ENCODE results near the gene KRT73. TPM values are rescaled to one million over a fixed set of nuclear protein-coding genes. Genes with fewer than 3 reads are reported as not detected.

KRT73 gene
- total RNA-seq, 1 donor from 2014 or later = not detected

DNA sequence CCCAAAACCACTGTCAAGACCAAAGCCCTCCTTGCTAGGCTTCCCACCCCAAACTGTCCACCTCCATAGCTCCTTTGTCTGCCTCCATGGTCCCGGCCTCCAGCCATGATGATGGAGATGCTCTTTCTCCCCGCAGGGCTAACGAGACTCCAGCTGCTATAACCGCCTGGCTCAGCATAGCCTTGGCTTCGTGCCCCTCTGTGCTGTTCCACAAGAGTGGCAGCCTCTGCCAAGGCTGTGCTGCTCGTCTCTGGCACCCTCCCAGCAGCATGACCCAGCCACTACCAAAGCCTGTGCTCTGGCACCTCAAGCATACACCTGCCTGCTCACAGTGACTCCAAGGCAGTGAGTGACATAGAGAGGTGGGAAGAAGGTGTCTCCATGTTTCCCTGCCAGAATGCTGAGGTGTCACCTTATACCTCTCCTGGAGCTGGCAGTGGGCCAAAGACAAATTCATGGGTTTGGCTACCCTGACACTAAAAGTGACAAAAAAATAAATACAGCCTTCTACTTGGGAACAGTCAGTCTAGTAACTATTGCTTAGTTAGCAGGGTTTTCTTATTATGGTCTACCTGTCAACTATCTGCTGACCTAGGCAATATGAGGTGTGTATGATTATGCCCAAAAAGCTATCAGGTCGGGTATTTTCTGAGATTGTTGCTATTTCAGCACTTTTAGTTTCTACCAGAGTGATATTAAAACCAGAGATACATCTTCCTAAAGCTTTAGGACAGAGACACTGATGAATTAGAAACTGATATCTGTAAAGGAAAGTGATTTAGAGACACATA, 16.1 kb upstream of the KRT73 start:
- TF ChIP-seq, protein P1, sequence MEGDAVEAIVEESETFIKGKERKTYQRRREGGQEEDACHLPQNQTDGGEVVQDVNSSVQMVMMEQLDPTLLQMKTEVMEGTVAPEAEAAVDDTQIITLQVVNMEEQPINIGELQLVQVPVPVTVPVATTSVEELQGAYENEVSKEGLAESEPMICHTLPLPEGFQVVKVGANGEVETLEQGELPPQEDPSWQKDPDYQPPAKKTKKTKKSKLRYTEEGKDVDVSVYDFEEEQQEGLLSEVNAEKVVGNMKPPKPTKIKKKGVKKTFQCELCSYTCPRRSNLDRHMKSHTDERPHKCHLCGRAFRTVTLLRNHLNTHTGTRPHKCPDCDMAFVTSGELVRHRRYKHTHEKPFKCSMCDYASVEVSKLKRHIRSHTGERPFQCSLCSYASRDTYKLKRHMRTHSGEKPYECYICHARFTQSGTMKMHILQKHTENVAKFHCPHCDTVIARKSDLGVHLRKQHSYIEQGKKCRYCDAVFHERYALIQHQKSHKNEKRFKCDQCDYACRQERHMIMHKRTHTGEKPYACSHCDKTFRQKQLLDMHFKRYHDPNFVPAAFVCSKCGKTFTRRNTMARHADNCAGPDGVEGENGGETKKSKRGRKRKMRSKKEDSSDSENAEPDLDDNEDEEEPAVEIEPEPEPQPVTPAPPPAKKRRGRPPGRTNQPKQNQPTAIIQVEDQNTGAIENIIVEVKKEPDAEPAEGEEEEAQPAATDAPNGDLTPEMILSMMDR (IDR thresholded peaks at IDR 0.05) = no peak
- no peak for DNase-seq (ENCODE audit: low spot score)
- Mint-ChIP-seq H3K9me3 (ENCODE audit: low read depth) (no peaks in the 10 kb centered on the region), H3K27ac (ENCODE audit: unreplicated experiment) (no peak overlapping the region), H3K4me3 (ENCODE audit: unreplicated experiment) (no peak overlapping the region), H3K36me3 (ENCODE audit: low read depth) (no peaks in the 10 kb centered on the region), H3K27me3 (ENCODE audit: low read depth) (peaks cover 59% of the 10 kb centered on the region), H3K4me1 (ENCODE audit: low read depth) (peaks cover 5% of the 10 kb centered on the region)

DNA sequence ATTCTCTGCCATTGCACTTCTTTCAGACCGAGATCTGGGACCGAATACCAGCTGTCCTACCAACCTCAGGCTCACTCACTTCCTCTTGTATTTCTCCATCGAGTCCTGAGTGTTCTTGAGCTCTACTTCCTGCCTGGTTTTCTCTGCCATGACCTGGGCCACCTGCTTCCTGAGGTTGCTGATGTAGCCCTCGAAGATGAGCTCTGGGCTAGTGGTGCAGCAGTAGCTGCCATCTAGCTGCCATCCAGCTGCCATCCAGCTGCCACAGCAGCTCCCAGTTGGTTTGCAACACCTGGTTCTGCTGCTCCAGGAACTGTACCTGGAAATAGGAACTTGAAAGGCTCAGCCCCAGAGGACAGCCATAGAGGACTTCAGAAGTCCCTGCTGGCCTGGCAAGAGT, 15.0 kb upstream of the KRT73 start:
- H3K27ac Mint-ChIP-seq (ENCODE audit: unreplicated experiment) = no peak overlapping the region
- H3K9me3 Mint-ChIP-seq (ENCODE audit: low read depth) = no peaks in the 10 kb centered on the region
- H3K36me3 Mint-ChIP-seq (ENCODE audit: low read depth) = no peaks in the 10 kb centered on the region
- DNase-seq (ENCODE audit: low spot score) = no peak
- peaks cover 53% of the 10 kb centered on the region for H3K27me3 Mint-ChIP-seq (ENCODE audit: low read depth)
- no peak overlapping the region for H3K4me3 Mint-ChIP-seq (ENCODE audit: unreplicated experiment)
- H3K4me1 Mint-ChIP-seq (ENCODE audit: low read depth) = peaks cover 5% of the 10 kb centered on the region
- TF ChIP-seq, protein P1 (IDR thresholded peaks at IDR 0.05) = no peak

DNA sequence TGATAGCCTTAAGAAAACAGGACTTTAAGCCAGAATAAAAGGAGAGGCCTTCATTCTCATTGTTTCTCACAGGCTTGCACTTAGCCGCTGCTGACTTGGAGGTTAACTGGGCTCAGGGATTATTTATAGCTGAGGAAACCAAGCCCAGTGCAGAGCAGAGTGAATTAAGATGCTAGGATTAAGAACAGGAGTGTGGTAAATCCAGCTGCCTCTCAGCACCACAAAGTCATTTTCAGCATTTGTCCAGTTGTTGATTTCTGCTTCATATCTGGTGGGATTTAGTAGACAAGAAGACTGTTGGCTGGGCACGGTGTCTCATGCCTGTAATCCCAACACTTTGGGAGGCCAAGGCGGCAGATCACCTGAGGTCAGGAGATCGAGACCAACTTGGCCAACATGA, 14.3 kb upstream of the KRT73 start:
- peaks cover 5% of the 10 kb centered on the region for H3K4me1 Mint-ChIP-seq (ENCODE audit: low read depth)
- no peak overlapping the region for H3K4me3 Mint-ChIP-seq (ENCODE audit: unreplicated experiment)
- DNase-seq (ENCODE audit: low spot score) = no peak
- peaks cover 55% of the 10 kb centered on the region for H3K27me3 Mint-ChIP-seq (ENCODE audit: low read depth)
- H3K9me3 Mint-ChIP-seq (ENCODE audit: low read depth) = no peaks in the 10 kb centered on the region
- no peaks in the 10 kb centered on the region for H3K36me3 Mint-ChIP-seq (ENCODE audit: low read depth)
- H3K27ac Mint-ChIP-seq (ENCODE audit: unreplicated experiment) = no peak overlapping the region
- TF ChIP-seq, protein P1 (IDR thresholded peaks at IDR 0.05) = no peak

GRCh38 chr12:52631676-52632459, 13.5 kb upstream of the KRT73 start:
- Mint-ChIP-seq H3K9me3 (ENCODE audit: low read depth) (no peaks in the 10 kb centered on the region), H3K36me3 (ENCODE audit: low read depth) (no peaks in the 10 kb centered on the region), H3K27ac (ENCODE audit: unreplicated experiment) (no peak overlapping the region), H3K4me1 (ENCODE audit: low read depth) (peaks cover 5% of the 10 kb centered on the region), H3K27me3 (ENCODE audit: low read depth) (peaks cover 58% of the 10 kb centered on the region), H3K4me3 (ENCODE audit: unreplicated experiment) (no peak overlapping the region)
- TF ChIP-seq, protein P1 (IDR thresholded peaks at IDR 0.05) = no peak
- DNase-seq (ENCODE audit: low spot score) = no peak

- Mint-ChIP-seq H3K27me3 (ENCODE audit: low read depth) (peaks cover 60% of the 10 kb centered on the region), H3K27ac (ENCODE audit: unreplicated experiment) (no peak overlapping the region), H3K4me3 (ENCODE audit: unreplicated experiment) (no peak overlapping the region), H3K9me3 (ENCODE audit: low read depth) (no peaks in the 10 kb centered on the region), H3K4me1 (ENCODE audit: low read depth) (peaks cover 5% of the 10 kb centered on the region), H3K36me3 (ENCODE audit: low read depth) (no peaks in the 10 kb centered on the region)
- TF ChIP-seq, protein P1 (IDR thresholded peaks at IDR 0.05) = no peak
- no peak for DNase-seq (ENCODE audit: low spot score)
Observed at GRCh38 chr12:52631264-52631663, 12.9 kb upstream of the KRT73 start.
